Heart left ventricle (tissue), 13 donors: ENCODE measurements around the gene CDKN3.

Experiments used
- POLR2A ChIP-seq, 2 donors: fragments of 450-650 bp; IDR thresholded peaks; one replicate each; pipeline ENCODE4 v1.6.1; 2017; ENCODE audit warnings: antibody characterized with exemption in 2 of 2, mild to moderate bottlenecking in 2 of 2, moderate library complexity in 2 of 2
- TF ChIP-seq, protein P1 (sequence below), 12 donors: fragments of 200-600 bp; sonication (generic) in 4 of 12; IDR thresholded peaks; one replicate each; pipeline versions ENCODE4 v1.5.0 to v1.8.0; 2018 to 2022; ENCODE audit warnings: antibody characterized with exemption in 12 of 12, mild to moderate bottlenecking in 5 of 12
- donor health status: ischemic (EF 13 %, LVEDD 7.1; RV severe dilation, severe dysfunction).
- donor health status: DM: no; HTN: yes; CAD: no.
- donor health status: DM: no; HTN: no; CAD: no.
- donor health status: ischemic (EF 25% LVEDD 6.9; RV normal size, moderate dysfunction).
- donor health status: ischemic (EF 25% LVEDD 5.7; RV mildly dilated, moderate dysfunction).
- donor health status: ischemic (EF 35%, LVEDD 5.7; RV mildly dilated, moderate dysfunction).
- donor health status: nonischemic (EF 11% LVEDD 7.7; RV severe dilation, severe dysfunction).
- donor health status: DM: yes; HTN: yes; CAD: no.
- donor health status: PGD.
- donor health status: ischemic (EF 29% LVEDD 5.4; RV normal size, mild dysfunction).
- donor health status: nonischemic (EF 23%, LVEDD 6.1; RV moderate dilation, normal function).

DNA sequence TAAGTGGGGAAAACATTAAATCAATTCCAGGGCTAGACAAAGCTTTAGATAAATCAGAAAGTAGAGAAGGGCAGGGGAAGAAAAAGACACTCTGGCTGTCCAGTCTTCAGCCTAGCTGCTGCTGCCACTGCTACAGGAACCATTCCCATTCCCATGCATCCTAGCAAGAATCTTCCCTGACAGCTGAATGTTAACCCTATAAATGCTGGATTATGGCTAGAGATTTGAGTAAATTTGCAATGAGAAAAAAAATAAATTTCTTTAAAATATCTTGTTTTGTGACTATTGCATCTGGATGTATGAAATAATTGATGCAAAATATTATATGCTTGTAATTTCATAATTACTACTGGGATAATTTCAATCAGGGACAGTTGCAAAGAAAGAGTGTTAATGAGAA, 15.0 kb upstream of the CDKN3 start:
- TF ChIP-seq, protein P1, sequence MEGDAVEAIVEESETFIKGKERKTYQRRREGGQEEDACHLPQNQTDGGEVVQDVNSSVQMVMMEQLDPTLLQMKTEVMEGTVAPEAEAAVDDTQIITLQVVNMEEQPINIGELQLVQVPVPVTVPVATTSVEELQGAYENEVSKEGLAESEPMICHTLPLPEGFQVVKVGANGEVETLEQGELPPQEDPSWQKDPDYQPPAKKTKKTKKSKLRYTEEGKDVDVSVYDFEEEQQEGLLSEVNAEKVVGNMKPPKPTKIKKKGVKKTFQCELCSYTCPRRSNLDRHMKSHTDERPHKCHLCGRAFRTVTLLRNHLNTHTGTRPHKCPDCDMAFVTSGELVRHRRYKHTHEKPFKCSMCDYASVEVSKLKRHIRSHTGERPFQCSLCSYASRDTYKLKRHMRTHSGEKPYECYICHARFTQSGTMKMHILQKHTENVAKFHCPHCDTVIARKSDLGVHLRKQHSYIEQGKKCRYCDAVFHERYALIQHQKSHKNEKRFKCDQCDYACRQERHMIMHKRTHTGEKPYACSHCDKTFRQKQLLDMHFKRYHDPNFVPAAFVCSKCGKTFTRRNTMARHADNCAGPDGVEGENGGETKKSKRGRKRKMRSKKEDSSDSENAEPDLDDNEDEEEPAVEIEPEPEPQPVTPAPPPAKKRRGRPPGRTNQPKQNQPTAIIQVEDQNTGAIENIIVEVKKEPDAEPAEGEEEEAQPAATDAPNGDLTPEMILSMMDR (IDR thresholded peaks at IDR 0.05): no peak
- no peak for TF ChIP-seq POLR2A (IDR thresholded peaks at IDR 0.05)
